HG03066 (cell line): ENCODE measurements around the gene STARD9.
"Not testable (repeated sequence)": the region's sequence is repeated elsewhere in the genome, so short reads cannot be mapped to it uniquely, and the experiment has no call there.

Experiments used
- ATAC-seq: cut with Tn5 transposase; IDR thresholded peaks from one replicate; pipeline ENCODE4 v1.9.1; 2021; ENCODE audit warnings: low read depth; ENCODE audit not compliant: unreplicated experiment

Gene STARD9

GRCh38 chr15:42575188-42576039, at the start of gene STARD9:
TSS of gene STARD9 (plus strand) at chr15:42575606. CDS start at chr15:42575716, 110 bp downstream.
- peak; percentile 91 for ATAC-seq

GRCh38 chr15:42528970-42529369, 46.4 kb upstream of the STARD9 start:
- no peak for ATAC-seq

GRCh38 chr15:42533246-42533645, 42.2 kb upstream of the STARD9 start:
- ATAC-seq, result no peak

- no peak for ATAC-seq
Measured at GRCh38 chr15:42544853-42545629, 30.4 kb upstream of the STARD9 start.

- no peak for ATAC-seq
Measured at GRCh38 chr15:42547918-42548248, 27.5 kb upstream of the STARD9 start.

GRCh38 chr15:42548249-42549031, 27.0 kb upstream of the STARD9 start, which contains the start of the genes HAUS2 and LRRC57:
TSS of gene HAUS2 (plus strand) at chr15:42548838. CDS start at chr15:42548873, 35 bp downstream.
TSS of gene LRRC57 (minus strand) at chr15:42548793. CDS start at chr15:42548434, 359 bp downstream.
- ATAC-seq, result peak; percentile 56

GRCh38 chr15:42549032-42549491, 26.3 kb upstream of the STARD9 start:
- peak; percentile 25 for ATAC-seq

- no peak for ATAC-seq
Measured at GRCh38 chr15:42549741-42550392, 25.5 kb upstream of the STARD9 start.

- no peak for ATAC-seq
Measured at GRCh38 chr15:42553554-42553953, 21.9 kb upstream of the STARD9 start.

- not testable (repeated sequence) for ATAC-seq
Measured at GRCh38 chr15:42556550-42557207, 18.7 kb upstream of the STARD9 start.

- ATAC-seq, result no peak
Measured at GRCh38 chr15:42558739-42559138, 16.7 kb upstream of the STARD9 start.

- ATAC-seq, result no peak
Measured at GRCh38 chr15:42576040-42576594, 711 bp downstream of the STARD9 start.

GRCh38 chr15:42576776-42577175, 1.4 kb downstream of the STARD9 start:
- no peak for ATAC-seq

GRCh38 chr15:42577514-42578031, 2.2 kb downstream of the STARD9 start:
- ATAC-seq, result no peak

GRCh38 chr15:42578984-42579537, 3.7 kb downstream of the STARD9 start:
- no peak for ATAC-seq

- ATAC-seq, result no peak
Measured at GRCh38 chr15:42581272-42581730, 5.9 kb downstream of the STARD9 start.

- no peak for ATAC-seq
Measured at GRCh38 chr15:42582569-42583375, 7.4 kb downstream of the STARD9 start.
